Neural crest cell (in vitro differentiated cells): ENCODE measurements around the gene HAUS3. TPM values are rescaled to one million over a fixed set of nuclear protein-coding genes. Genes with fewer than 3 reads are reported as not detected.

Source experiments
- DNase-seq: peaks from one replicate; pipeline ENCODE4 v3.0.0; 2021; ENCODE audit warnings: low read depth, mixed read lengths, low spot score
- H3K27ac Mint-ChIP-seq: one replicate; pipeline ENCODE4 v1.8.0; 2021; ENCODE audit warnings: mild to moderate bottlenecking, mixed read lengths; ENCODE audit not compliant: unreplicated experiment
- H3K27me3 Mint-ChIP-seq: 2 replicates; pipeline ENCODE4 v1.8.0; 2021; ENCODE audit warnings: low read depth, mild to moderate bottlenecking, mixed read lengths
- H3K36me3 Mint-ChIP-seq: 2 replicates; pipeline ENCODE4 v1.8.0; 2021; ENCODE audit warnings: low read depth, mild to moderate bottlenecking, mixed read lengths
- H3K4me1 Mint-ChIP-seq: 2 replicates; pipeline ENCODE4 v1.8.0; 2021; ENCODE audit warnings: mixed read lengths
- H3K4me3 Mint-ChIP-seq: one replicate; pipeline ENCODE4 v1.8.0; 2021; ENCODE audit warnings: mild to moderate bottlenecking, mixed read lengths
- H3K9me3 Mint-ChIP-seq: 2 replicates; pipeline ENCODE4 v1.8.0; 2021; ENCODE audit warnings: mixed read lengths
- CTCF ChIP-seq: fragments of 200-600 bp; sonication (generic); conservative IDR thresholded peaks from 2 replicates; pipeline ENCODE4 v1.5.0; 2021; ENCODE audit warnings: antibody characterized with exemption, mild to moderate bottlenecking
- long read RNA-seq: library from polyadenylated mRNA; unstranded; transcript quantifications from one replicate; pipeline ENCODE4 v2.0.0, GENCODE V29; 2020
- total RNA-seq: library from RNA; stranded (reverse); gene quantifications from 2 replicates; pipeline ENCODE4 v1.2.1, GENCODE V29; 2021

HAUS3 gene
- 26.1 and 26.9 TPM in 2 replicates for total RNA-seq
- long read RNA-seq, full-length matches to known transcripts = 32 of 73 reads
- long read RNA-seq, partial matches to known transcripts = 29 of 73 reads
- long read RNA-seq, other reads (novel, unspliced or antisense) = 12 of 73 reads

DNA sequence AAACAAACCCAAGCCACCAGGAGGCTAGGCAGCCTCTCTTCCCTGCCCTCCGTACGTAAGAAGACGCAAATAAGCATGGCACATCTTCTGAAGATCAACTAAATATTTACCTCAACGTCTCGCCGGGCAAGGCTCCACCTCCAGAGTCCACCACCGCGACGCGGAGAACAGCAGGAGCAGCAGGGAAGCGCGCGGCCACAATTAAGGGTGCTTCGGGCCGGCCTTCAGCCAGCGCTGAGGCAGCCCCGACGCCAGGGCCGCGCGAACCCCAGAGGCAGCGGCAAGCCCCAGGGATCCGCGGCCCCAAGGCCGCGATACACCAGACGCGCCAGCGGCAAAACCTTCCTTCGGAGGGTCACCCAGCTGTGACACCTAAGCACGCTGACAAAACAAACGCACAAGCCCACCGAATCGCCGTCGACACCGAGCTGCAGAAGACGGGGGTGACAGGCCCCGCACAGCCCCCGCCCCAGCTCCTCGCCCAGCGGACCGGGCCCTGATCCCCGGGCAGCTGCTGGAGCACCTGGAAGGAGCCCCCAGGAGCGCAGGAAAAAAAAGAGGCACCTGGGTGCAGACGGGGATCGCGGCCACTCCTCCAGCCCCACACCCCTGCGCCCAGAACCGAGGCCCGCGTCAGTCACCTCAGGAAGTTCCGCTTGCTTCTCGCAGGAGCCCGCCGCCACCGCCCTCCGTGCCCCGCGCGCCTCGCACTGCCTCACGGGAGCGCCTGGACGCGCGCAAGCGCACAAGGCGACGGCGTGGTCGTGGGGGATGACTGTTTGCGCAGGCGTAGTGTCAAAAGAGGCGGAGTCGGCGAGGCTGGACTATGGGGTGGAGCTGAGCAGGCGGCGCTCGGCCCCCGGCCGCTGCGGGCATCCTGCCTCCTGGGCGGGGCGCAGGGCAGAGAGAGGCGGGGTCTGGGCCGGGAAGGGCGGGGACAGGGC, at the start of gene HAUS3, which contains the start of gene POLN:
Gene HAUS3, minus strand, starts transcription at position 712 of the 944 bp plus-strand sequence. CDS start 1,175 bp downstream, outside the sequence.
Gene POLN, minus strand, starts transcription at position 712 of the 944 bp plus-strand sequence. CDS start 12,890 bp downstream, outside the sequence.
- Mint-ChIP-seq H3K27me3 (no peaks in the 10 kb centered on the region), H3K9me3 (no peaks in the 10 kb centered on the region), H3K4me1 (peaks cover 62% of the 10 kb centered on the region), H3K4me3 (peak within 1 kb of the TSS; percentile 95), H3K36me3 (no peaks in the 10 kb centered on the region), H3K27ac (peak within 1 kb of the TSS; percentile 78)
- no peak for TF ChIP-seq CTCF
- peak; percentile 99 for DNase-seq

DNA sequence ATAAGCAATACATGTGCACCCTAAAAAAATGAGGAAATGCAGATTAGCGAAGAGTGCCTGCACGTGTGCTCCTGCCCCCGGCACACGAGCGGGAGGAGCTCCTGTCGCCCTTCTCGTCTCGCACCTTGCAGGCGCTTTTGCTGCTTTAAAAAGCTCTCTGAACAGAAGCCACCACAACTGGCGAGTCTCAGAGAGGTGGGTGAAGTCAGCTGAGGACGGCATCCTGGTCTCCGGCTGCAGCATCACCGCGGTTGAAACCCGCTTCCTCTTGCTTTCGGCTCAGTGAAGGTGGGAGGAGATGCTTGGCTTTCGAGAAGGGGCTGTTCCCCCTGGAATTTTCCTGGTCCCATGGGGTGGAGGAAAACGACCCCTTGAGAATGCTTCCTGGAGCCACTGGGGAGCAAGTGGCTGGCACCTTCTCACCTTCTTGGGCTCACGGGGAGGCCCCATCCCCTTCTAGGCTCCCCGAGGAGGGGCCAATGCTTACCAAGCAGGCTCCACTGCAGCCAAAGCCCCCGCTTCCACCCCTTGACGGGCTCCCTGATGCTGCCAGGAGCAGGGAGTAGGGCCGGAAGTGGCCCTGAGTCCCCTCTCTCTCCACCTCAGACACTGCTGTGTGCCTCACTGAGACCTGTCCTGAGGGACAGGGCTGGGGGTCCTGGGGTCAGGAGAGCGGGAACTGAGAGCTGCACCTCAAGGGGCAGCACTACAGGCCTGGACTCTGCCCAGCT, 49.2 kb upstream of the HAUS3 start:
- Mint-ChIP-seq H3K36me3 (no peaks in the 10 kb centered on the region), H3K9me3 (no peaks in the 10 kb centered on the region), H3K4me1 (peaks cover 14% of the 10 kb centered on the region), H3K4me3 (no peak overlapping the region), H3K27me3 (no peaks in the 10 kb centered on the region), H3K27ac (no peak overlapping the region)
- no peak for TF ChIP-seq CTCF
- no peak for DNase-seq

DNA sequence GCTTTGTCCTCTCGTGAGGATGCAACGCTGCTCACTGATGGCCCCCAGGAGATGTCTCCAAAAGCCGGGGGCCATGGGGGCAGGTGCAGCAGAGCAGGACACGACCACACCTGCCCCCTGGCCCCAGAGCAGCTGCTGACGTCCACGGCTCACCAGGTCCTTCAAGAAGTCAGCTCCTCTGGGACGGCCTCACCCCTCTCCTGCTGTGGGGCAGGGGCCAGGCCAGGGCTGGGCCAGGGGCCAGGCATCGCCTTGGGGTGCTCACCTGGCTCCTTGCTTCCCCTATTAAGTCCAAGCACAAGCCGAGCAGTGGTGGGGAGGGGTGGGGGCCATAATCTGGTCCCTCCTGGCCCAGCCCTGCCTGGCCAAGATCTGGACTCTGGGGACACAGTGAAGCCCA, 48.6 kb upstream of the HAUS3 start:
- no peak overlapping the region for H3K27ac Mint-ChIP-seq
- H3K4me1 Mint-ChIP-seq = peaks cover 15% of the 10 kb centered on the region
- no peak for DNase-seq
- TF ChIP-seq CTCF = no peak
- no peaks in the 10 kb centered on the region for H3K27me3 Mint-ChIP-seq
- no peaks in the 10 kb centered on the region for H3K9me3 Mint-ChIP-seq
- H3K36me3 Mint-ChIP-seq = no peaks in the 10 kb centered on the region
- no peak overlapping the region for H3K4me3 Mint-ChIP-seq

- Mint-ChIP-seq H3K27ac (no peak overlapping the region), H3K9me3 (no peaks in the 10 kb centered on the region), H3K27me3 (no peaks in the 10 kb centered on the region), H3K36me3 (no peaks in the 10 kb centered on the region), H3K4me3 (no peak overlapping the region), H3K4me1 (peaks cover 15% of the 10 kb centered on the region)
- TF ChIP-seq CTCF = no peak
- no peak for DNase-seq
Measured at GRCh38 chr4:2289955-2290333, 48.0 kb upstream of the HAUS3 start.

DNA sequence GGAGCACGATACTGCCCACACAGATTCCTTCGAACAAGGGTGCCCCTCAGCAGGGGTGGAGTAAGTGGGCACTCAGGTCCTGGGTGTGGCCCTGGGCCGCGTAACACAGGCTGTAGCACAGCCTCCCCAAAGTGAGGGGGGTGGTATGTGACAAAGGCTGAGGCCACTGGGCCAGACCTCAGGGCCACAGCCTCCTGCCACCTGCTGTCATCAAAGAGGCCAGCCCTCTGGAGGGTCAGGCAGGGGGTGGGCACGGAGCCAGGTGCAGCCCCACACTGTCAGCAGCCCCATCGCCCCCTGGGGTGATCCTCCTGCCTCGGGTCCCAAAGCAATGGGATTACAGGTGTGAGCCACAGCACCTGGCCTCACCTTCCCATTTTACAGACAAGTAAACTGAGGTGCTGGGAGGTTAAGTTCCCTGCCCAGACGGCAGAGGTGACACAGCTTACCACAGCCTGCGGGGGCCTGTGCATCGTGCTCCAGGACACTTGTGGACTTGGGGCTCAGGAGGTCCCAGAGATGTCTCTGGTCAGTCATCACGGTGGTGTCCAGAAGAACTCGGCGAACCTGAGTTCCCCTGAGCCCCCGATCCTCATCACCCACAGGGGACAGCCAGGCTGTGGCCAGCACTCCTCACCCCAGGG, 47.5 kb upstream of the HAUS3 start:
- no peaks in the 10 kb centered on the region for H3K27me3 Mint-ChIP-seq
- DNase-seq = no peak
- no peak overlapping the region for H3K4me3 Mint-ChIP-seq
- peaks cover 15% of the 10 kb centered on the region for H3K4me1 Mint-ChIP-seq
- TF ChIP-seq CTCF = no peak
- no peaks in the 10 kb centered on the region for H3K9me3 Mint-ChIP-seq
- H3K27ac Mint-ChIP-seq = no peak overlapping the region
- no peaks in the 10 kb centered on the region for H3K36me3 Mint-ChIP-seq
